Raji (cell line): ENCODE results near the gene HNRNPA0.

ENCODE experiments used
- POLR2A ChIP-seq: IDR thresholded peaks from 2 replicates; pipeline ENCODE4 v1.6.1; 2011; ENCODE audit warnings: low read depth, low read length, control low read depth; ENCODE audit not compliant: insufficient read depth

The HNRNPA0 gene

DNA sequence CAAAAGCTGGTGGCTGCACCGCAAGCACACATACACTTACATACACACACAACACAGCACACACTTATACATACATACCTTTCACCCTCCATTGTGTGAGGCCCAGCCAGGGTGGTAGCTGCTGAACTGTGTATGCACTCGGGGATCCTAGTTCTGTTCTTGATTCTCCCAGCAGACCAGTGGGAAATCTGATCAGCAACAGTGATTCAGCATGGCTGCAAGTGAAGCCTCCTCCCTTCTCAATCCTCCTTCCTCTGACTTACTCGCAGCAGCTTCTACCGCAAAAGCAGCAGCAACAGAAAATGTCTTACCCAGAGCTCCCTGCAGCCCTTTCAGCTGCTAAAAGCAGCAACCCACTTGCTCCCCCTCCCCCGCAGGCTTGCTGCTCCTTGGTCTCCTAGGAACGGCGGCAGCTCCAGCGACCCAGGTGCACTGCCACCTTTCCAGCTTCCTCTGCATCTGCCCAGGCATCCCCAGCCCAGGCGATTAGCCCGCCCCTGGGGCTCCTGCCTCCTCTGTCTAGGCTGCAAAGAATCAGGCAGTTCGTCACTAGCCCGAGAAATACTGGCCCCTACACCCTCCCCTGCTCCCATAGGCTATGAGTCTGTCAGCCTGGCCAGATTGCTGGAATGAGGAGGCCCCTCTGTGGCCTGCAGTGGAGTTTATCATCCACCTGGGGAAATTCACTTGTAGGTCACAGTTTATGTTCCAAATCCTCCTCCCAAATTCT is 18.4 kb downstream of the HNRNPA0 start, which contains the start of gene KLHL3:
Gene KLHL3, minus strand, starts transcription at position 535 of the 730 bp plus-strand sequence. Its CDS starts 443 bp downstream, at position 92.
- no peak for TF ChIP-seq POLR2A

DNA sequence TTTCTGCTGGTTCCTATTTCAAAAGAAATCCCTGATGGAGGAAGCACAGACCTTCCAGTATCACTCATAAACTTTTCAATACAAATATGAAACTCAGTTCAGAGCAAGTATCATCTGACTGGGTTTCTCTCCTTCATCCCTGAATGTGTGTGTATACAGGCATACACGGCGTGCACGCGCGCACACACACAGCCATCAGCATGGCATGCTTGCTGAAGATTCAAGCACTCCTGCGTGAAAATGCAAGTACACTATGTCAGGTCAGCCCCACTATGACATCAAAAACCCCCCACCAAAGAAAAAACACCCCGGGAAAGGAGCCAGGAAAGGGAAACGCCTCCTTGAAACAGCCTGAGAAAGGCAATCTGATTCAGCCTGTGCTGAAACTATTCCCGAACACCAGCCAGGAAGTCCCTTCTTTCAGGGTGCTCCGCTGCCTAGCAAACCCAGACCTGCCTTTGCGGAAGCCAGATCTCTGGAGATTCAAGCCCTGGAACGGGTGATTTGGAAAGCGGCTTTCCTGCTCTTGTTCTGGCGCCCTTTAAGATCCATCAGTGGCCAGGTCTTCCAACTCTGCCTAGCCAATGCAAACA is 19.1 kb downstream of the HNRNPA0 start:
- TF ChIP-seq POLR2A, result no peak

DNA sequence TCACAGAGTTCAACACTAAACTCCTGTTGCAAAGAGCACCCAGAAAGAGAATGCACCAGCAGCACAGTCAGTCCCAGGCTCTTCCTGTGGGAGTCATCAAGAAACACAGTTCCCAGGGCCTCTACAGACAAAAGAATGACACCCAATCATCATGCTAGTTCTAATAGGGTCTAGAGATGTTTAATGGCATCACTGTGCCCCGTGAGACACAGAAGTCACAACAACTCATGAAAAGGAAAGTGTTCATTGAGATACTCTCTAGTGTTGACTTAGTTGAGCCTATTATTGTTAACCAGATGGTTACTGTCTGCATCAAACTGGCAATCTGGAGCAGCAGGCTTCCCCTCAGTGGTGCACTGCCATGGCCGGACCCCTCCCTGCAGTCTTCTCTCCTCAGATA is 19.8 kb downstream of the HNRNPA0 start:
- TF ChIP-seq POLR2A, result no peak

DNA sequence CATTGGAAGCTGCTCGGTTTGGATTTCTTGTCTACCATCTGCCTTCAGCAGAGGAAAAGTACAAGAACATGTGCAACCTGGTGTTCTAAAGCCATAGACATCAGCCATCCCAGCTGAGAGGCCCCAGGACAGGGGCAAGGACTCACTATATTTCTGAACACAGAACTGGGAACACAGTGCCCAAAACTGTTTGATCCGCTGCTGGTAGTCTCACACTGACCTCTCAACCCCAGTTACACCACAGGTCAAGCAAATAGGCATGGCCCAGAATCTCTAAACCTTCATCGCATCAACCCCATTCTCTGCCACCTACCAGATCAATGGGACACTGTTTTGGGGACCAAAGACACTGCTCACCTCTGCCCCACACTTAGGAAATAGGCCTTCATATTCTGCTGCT is 20.2 kb downstream of the HNRNPA0 start:
- no peak for TF ChIP-seq POLR2A

DNA sequence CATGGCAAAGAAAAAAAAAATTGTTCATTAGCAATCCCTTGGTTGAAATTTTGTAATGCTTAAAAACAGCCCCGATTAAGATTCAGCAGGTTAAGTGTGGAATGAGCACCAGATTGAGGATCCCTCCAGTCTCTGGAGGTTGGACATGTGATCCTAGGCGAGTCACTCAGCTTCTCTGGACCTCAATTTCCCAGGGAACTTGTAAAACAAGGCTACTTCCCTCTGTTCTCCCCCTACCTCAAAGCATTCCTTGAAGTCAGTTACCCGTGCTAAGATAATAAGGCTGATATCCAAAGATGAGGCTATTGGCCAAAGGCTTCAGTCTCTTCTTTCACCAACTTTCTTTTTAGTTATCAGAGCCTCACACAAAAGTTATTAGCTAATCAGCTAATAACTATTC is 21.2 kb downstream of the HNRNPA0 start:
- no peak for TF ChIP-seq POLR2A

DNA sequence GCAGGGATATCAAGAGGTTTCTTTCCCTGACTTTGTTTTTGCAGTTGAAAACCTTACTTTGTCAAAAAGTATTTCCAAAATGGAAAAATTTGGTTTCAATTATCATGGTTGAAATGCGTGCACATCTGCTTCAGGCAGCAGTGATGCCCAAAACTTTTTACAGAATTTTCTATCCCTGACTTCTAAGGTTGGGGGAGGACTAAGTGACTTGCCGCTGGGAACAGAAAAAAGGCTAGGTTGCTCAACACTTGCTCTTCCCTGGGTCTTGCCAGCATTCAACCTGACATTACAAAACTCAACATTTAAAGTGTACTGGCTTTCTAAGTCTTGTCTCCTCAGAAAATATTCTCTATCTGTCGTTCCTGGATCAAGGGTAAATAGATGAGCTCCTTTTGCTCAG is 23.0 kb downstream of the HNRNPA0 start:
- TF ChIP-seq POLR2A, result no peak

DNA sequence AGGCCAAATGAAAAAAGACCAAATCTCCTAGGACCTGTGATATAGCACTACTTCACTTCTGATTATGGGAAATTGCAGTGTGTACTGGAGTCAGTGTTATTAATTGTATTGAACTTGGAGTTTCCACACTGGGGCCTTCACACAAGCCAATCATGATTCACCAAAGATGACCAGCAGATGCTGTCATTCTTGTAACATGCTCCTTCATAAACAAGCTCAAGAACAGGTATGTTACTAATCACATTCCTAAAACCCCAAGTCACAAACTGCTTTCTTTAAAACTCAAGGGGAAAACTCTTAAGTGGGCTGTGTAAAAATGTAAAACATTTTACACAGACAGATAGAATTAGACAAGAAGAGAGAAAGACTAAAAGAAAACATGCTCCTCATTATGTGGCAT is 23.8 kb downstream of the HNRNPA0 start:
- no peak for TF ChIP-seq POLR2A

DNA sequence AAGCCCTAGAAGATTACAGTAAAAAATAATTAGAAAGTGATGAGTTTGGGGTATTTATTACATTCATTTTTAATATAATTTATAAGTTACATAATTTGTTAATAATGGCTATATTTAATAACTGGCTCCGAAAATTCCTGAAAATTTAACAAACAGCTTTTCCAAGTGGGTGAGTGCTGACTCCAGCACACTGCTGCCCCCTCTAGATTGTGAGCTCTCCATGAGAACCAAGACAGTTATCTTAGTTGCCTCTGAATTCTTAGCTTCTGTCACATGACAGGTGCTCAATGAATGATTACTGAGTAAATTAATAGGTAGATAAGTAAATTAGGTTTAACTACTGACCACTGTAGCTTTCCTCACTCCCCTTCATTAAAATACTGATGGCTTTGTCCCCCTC is 26.1 kb downstream of the HNRNPA0 start:
- no peak for TF ChIP-seq POLR2A

DNA sequence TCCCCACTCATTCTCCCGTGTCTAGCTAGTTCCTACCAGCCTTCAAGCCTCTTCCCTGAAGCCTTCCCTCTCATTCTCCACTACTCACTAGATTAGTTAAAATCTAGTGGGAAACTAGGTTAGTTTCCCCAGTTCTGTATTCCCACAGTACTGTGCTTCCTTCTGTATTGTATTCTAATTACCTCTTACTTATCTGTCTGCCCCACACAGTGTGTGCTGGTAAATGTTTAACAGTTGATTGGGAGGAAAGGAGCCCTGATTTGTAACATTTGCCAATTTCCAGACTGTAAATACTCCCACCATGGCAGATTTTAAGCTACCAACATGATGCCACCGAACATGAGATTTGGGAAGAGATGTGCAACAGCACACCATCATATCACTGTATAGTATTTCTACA is 26.5 kb downstream of the HNRNPA0 start:
- TF ChIP-seq POLR2A, result no peak

DNA sequence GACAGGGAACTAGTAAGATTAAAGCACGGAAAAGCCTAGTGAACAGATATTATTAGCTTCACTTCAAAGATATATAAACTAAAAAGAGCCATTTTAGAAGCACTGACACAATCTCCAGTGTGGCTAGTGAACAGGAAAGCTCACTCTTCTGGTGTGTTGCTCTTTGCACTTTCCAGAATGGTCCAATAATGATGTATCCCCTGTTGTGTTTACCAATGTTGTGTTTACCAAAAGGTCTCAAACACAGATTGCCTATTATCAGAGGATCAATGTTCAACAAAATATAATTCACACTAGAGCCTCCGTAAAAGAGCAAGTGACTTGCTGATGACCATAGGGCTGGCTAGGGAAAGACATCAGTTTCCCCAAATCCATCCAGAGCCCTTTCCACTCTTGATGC is 29.9 kb downstream of the HNRNPA0 start:
- TF ChIP-seq POLR2A, result no peak

DNA sequence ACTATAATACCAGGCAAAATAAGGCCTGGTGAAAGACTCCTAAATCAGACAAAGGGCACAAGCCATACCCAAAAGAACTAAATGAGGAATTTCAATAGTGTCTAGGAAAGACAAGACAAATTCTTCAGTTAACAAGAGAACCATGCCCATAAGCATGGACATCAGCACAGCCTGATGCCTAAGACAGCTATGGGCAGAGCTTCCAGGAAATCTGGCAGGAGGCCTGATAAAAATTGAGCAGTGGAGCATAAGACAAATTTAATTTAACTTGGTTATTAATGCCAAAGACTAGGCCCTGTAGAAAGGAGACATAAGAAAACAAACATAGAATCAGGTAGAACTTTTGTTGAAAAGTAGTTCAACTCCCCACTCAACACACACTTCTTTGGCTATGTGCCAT is 35.6 kb downstream of the HNRNPA0 start:
- no peak for TF ChIP-seq POLR2A

DNA sequence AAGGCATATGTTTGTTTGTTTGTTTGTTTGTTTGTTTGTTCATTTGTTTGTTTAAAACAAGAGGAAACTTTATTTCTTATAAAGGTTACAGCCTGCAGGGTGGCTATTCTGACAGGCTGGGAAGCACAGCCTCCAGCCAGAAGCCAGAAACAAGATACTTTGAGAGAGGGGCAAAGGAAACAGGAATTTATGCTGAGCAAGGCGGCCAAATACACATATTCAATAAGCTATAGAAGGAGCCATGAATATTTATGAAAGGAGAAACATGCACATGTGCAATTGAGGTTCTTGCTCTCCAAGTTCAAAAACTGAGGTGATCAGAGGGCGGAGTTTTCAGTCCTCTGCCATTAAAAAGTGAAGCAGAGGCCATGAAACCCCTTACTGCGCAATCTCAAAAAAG is 37.8 kb downstream of the HNRNPA0 start:
- no peak for TF ChIP-seq POLR2A

DNA sequence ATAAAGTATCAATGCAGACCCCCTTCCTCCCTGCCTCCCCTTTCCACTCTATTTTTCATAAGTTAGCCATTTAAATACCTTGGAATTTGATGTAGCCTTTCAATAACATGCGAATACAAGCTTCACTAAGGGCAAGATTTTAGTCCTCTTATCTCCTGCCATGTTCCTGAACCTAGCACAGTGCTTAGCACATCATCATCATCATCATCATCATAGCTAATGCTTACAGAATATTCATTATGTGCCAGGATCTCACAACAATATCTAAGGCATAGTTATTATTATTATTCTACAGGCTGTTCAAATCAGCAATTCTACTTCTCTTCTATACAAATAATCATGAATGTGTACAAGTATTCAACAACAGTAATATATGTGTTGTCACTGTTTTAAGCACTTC is 38.7 kb downstream of the HNRNPA0 start:
- no peak for TF ChIP-seq POLR2A

DNA sequence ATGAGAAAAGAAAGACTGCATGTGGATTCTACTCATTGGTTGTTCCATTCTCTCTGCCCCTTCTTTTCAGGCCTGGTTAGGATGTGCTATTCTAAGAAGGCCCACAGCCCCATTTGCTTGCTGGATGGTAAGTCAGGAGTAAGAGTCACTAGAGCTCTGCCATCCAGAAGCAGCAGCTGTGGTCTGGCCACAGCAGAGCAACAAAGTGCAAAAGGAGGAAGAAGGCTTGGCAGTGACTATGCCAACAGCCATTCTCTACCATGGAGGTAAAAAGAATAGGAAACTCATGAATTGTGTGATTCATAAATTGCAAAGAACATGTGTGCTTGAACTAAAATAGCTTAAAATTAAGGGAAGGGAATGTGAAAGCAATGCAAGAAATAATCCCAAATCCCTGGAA is 39.2 kb downstream of the HNRNPA0 start:
- TF ChIP-seq POLR2A, result no peak

DNA sequence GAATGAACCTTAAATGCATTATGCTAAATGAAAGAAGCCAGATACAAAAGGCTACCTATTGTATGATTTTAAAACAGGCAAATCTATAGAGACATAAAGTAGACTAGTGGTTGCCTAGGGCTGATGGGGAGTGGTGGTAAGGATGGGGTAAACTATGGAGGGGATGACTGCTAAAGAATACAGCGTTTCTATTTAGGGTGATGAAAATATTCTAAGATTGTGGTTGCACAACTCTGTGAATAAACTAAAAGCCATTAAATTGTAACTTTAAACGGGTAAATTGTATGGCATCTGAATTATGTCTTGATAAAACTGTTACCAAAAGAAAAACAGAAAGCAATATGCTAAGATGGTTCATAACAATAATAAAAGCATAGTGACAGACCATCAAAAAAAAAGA is 39.7 kb downstream of the HNRNPA0 start:
- no peak for TF ChIP-seq POLR2A

DNA sequence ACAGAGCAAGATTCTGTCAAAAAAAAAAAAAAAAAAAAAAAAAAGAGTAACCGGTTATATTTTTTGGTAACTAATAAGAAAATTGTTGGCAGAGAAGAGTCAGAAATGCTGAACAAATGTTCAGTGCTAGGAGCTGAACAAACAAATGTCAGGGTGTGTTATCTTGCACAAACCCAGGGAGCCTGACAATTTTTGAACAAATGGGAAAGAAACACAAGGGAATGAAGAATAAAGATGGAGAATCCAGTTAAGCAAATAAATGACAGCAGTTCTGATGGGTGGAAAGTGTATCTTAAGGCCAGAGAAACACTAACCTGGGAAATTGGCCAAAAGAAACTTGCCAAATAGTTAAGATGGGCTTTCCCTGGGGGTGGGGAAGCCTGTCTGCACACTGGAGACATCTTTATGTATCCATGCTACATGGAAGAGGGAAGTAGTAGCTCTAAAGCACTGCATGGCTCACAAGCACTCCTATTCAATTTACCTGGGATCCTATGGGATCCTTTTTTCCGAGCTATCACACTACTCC is 42.0 kb downstream of the HNRNPA0 start:
- no peak for TF ChIP-seq POLR2A
